Right cardiac atrium (tissue), 5 donors: ENCODE results near the gene DDX39B. TPM values are rescaled to one million over a fixed set of nuclear protein-coding genes. Genes with fewer than 3 reads are reported as not detected.

Experiments used
- ATAC-seq, 2 donors: fragments of 200-7000 bp; cut with Tn5 transposase; one replicate each; pipeline versions ENCODE4 v1.8.0 to v1.9.1; 2020; ENCODE audit warnings: moderate library complexity in 2 of 2, mild to moderate bottlenecking in 1 of 2
- DNase-seq, 3 donors: peaks; one replicate each; pipeline ENCODE4 v3.0.0-alpha.2; 2020
- H3K27ac ChIP-seq: one replicate; pipeline ENCODE4 v1.5.1; 2013; ENCODE audit warnings: mild to moderate bottlenecking, low read length, control low read depth, moderate library complexity
- H3K27me3 ChIP-seq: one replicate; pipeline ENCODE4 v1.6.1; 2013; ENCODE audit not compliant: control insufficient read depth, insufficient read depth
- H3K4me1 ChIP-seq: one replicate; pipeline ENCODE4 v1.6.1; 2013; ENCODE audit warnings: low read length; ENCODE audit not compliant: control insufficient read depth, insufficient read depth
- H3K4me3 ChIP-seq: one replicate; pipeline ENCODE4 v1.5.1; 2013; ENCODE audit warnings: low read length, control low read depth
- H3K9me3 ChIP-seq: one replicate; pipeline ENCODE4 v1.6.1; 2013; ENCODE audit warnings: low read length; ENCODE audit not compliant: control insufficient read depth
- WGBS: extraction: QIAGEN DNeasy Blood & Tissue Kit; methylation state at CpG from one replicate; pipeline ENCODE4 v1.1.7; 2013; 5-methylcytosine and 5-hydroxymethylcytosine counted together
- intact Hi-C, 4 donors: fragments of 100-400 bp; cut with DNase I; formaldehyde crosslinking; loops; one replicate each; pipeline versions ENCODE4 v1.11.0 to v1.14.0; 2022 to 2023
- polyA plus RNA-seq: library from polyadenylated mRNA; stranded (reverse); fragments of 200-250 nt; gene quantifications from one replicate; pipeline ENCODE4 v1.2.3, GENCODE V29; 2013
- total RNA-seq, 4 donors: library from RNA; stranded (reverse); fragmentation: NEBNext Ultra II Directional; extraction: Animal tissue kit (Norgen Biotek cat#: 25700); gene quantifications; one replicate each; pipeline ENCODE4 v1.2.1, GENCODE V29; 2021
- donor health status: healthy with polysubstance abuse.
- donor health status: DM: no; HTN: yes; CAD: no.
- donor health status: DM: no; HTN: no; CAD: no.
- donor health status: DM: no; HTN: yes; CAD: no; lungs with severe emphysema.
- donor health status: DM: yes; HTN: yes; CAD: no.

Gene DDX39B
- total and polyA plus RNA-seq, 5 donors, result 145 to 235 (median 202) TPM

GRCh38 chr6:31575335-31575901 lies 33.6 kb upstream of the DDX39B start, which contains the start of gene TNF:
Gene TNF, plus strand, starts transcription at chr6:31575565. Its CDS starts 177 bp downstream, at chr6:31575742.
- H3K27me3 ChIP-seq, result no peaks in the 10 kb centered on the region
- no peaks in the 10 kb centered on the region for H3K4me1 ChIP-seq
- WGBS, result 53% methylated on average over 19 of the region's 19 CpGs
- ATAC-seq, result peak; percentile 32 to 65
- H3K9me3 ChIP-seq, result no peaks in the 10 kb centered on the region
- H3K4me3 ChIP-seq, result peak within 1 kb of the TSS; percentile 34
- intact Hi-C loops, result no loop called here
- DNase-seq, result peak; percentile 46 to 79 (median 71)
- H3K27ac ChIP-seq, result peak within 1 kb of the TSS; percentile 22

GRCh38 chr6:31574106-31575061 lies 32.6 kb upstream of the DDX39B start:
- intact Hi-C loops, result no loop called here
- Histone ChIP-seq H3K27me3 (no peaks in the 10 kb centered on the region), H3K9me3 (no peaks in the 10 kb centered on the region), H3K4me3 (no peak overlapping the region), H3K4me1 (no peaks in the 10 kb centered on the region), H3K27ac (no peak overlapping the region)
- ATAC-seq (no peak), DNase-seq (no peak)
- WGBS, result 81% methylated on average over 14 of the region's 14 CpGs

DNA sequence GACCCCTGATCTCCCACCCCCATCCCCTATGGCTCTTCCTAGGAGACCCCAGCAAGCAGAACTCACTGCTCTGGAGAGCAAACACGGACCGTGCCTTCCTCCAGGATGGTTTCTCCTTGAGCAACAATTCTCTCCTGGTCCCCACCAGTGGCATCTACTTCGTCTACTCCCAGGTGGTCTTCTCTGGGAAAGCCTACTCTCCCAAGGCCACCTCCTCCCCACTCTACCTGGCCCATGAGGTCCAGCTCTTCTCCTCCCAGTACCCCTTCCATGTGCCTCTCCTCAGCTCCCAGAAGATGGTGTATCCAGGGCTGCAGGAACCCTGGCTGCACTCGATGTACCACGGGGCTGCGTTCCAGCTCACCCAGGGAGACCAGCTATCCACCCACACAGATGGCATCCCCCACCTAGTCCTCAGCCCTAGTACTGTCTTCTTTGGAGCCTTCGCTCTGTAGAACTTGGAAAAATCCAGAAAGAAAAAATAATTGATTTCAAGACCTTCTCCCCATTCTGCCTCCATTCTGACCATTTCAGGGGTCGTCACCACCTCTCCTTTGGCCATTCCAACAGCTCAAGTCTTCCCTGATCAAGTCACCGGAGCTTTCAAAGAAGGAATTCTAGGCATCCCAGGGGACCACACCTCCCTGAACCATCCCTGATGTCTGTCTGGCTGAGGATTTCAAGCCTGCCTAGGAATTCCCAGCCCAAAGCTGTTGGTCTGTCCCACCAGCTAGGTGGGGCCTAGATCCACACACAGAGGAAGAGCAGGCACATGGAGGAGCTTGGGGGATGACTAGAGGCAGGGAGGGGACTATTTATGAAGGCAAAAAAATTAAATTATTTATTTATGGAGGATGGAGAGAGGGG lies 31.7 kb upstream of the DDX39B start:
- Histone ChIP-seq H3K4me3 (no peak overlapping the region), H3K27ac (no peak overlapping the region), H3K27me3 (no peaks in the 10 kb centered on the region), H3K4me1 (no peaks in the 10 kb centered on the region), H3K9me3 (no peaks in the 10 kb centered on the region)
- ATAC-seq (no peak), DNase-seq (no peak)
- WGBS, result 89% methylated on average over 9 of the region's 9 CpGs
- intact Hi-C loops, result no loop called here

GRCh38 chr6:31572041-31572911 lies 30.5 kb upstream of the DDX39B start, which contains the start of gene LTA:
Gene LTA, plus strand, starts transcription at chr6:31572289. Its CDS starts 454 bp downstream, at chr6:31572743.
- H3K27ac ChIP-seq, result no peak within 1 kb of the TSS
- ATAC-seq, result no peak

GRCh38 chr6:31569861-31570536 lies 28.2 kb upstream of the DDX39B start:
- H3K4me1 ChIP-seq, result no peaks in the 10 kb centered on the region
- no peaks in the 10 kb centered on the region for H3K9me3 ChIP-seq
- H3K27me3 ChIP-seq, result no peaks in the 10 kb centered on the region
- DNase-seq (no peak), ATAC-seq (no peak)
- H3K4me3 ChIP-seq, result no peak overlapping the region
- WGBS, result 76% methylated on average over 1 of the region's 1 CpG
- intact Hi-C loops, result no loop called here
- no peak overlapping the region for H3K27ac ChIP-seq

More at GRCh38 chr6:31572041-31572911, 30.5 kb upstream of the DDX39B start, which contains the start of gene LTA:
- no peaks in the 10 kb centered on the region for H3K4me1 ChIP-seq
- no peak within 1 kb of the TSS for H3K4me3 ChIP-seq
- no peaks in the 10 kb centered on the region for H3K27me3 ChIP-seq
- intact Hi-C loops, result no loop called here
- DNase-seq, result no peak
- WGBS, result 87% methylated on average over 27 of the region's 27 CpGs
- no peaks in the 10 kb centered on the region for H3K9me3 ChIP-seq

GRCh38 chr6:31568537-31568961 lies 26.7 kb upstream of the DDX39B start:
- peak in 1 of 2 donors; percentile 32 for ATAC-seq
- 70% methylated on average over 3 of the region's 3 CpGs for WGBS
- H3K27ac ChIP-seq, result no peak overlapping the region

DNA sequence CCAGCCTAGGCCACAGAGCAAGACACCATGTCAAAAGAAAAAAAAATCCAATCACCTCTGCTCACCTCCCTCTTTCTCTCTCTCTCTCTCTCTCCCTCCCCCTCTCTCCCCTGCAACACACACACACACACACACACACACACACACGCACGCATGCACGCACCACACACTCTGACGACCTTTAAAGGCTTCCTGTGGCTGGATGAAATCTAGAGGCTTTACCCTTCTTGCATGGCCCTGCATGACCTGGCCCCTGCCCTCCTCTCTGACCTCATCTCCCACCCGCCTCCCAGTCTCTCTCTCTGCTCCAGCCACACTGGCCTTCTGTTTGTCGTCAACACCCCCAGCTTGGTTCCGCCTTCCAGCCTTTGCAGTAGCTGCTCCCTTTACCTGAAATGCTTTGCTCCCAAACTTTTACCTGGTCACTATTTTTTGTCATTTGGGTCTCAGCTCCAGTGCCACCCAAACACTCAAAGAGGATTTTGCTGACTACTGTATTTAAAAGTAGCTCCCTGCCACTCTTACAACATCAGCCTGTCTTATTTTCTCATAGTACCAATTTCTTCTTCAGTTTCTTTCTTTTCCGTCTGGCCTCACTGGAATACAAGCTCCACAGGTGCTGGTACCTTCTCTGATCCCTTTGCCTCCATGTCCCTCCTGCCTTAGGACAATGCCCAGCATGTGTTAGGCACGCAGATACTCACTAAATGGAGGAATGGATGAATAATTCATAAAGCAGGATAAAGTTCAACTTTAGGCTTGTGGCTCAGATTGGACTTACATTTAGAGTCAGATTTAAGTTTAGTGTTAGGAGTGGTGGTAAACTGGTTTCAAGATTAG lies 25.9 kb upstream of the DDX39B start:
- intact Hi-C loops, result no loop called here
- no peak for ATAC-seq
- no peak overlapping the region for H3K4me3 ChIP-seq
- 46% methylated on average over 9 of the region's 9 CpGs for WGBS
- no peaks in the 10 kb centered on the region for H3K4me1 ChIP-seq
- H3K27me3 ChIP-seq, result no peaks in the 10 kb centered on the region
- H3K27ac ChIP-seq, result no peak overlapping the region
- no peaks in the 10 kb centered on the region for H3K9me3 ChIP-seq
- no peak for DNase-seq

More at GRCh38 chr6:31568537-31568961, 26.7 kb upstream of the DDX39B start:
- no peak for DNase-seq
- H3K4me1 ChIP-seq, result no peaks in the 10 kb centered on the region
- no peaks in the 10 kb centered on the region for H3K27me3 ChIP-seq
- intact Hi-C loops, result no loop called here
- no peaks in the 10 kb centered on the region for H3K9me3 ChIP-seq
- no peak overlapping the region for H3K4me3 ChIP-seq

- peak overlapping the region; percentile 35 for H3K27ac ChIP-seq
- DNase-seq, result no peak
- H3K4me3 ChIP-seq, result no peak overlapping the region
- H3K4me1 ChIP-seq, result peaks cover 18% of the 10 kb centered on the region
- no peak for ATAC-seq
- no peaks in the 10 kb centered on the region for H3K27me3 ChIP-seq
- intact Hi-C loops, result no loop called here
- no peaks in the 10 kb centered on the region for H3K9me3 ChIP-seq
Measured at GRCh38 chr6:31560697-31561058, 18.9 kb upstream of the DDX39B start.

GRCh38 chr6:31559958-31560696 lies 18.3 kb upstream of the DDX39B start:
- 38% methylated on average over 7 of the region's 7 CpGs for WGBS
- H3K9me3 ChIP-seq, result no peaks in the 10 kb centered on the region
- peak; percentile 75 to 87 (median 87) for DNase-seq
- no peak overlapping the region for H3K4me3 ChIP-seq
- peak overlapping the region; percentile 50 for H3K27ac ChIP-seq
- H3K4me1 ChIP-seq, result peaks cover 18% of the 10 kb centered on the region
- ATAC-seq, result peak; percentile 88 to 96
- intact Hi-C loops, result no loop called here
- no peaks in the 10 kb centered on the region for H3K27me3 ChIP-seq
